H9 (cell line): ENCODE measurements around the gene CFAP99. TPM values are rescaled to one million over a fixed set of nuclear protein-coding genes. Genes with fewer than 3 reads are reported as not detected.

Experiments used
- DNase-seq: peaks from one replicate; pipeline ENCODE4 v3.0.0-alpha.2; 2017
- H2AFZ ChIP-seq: one replicate; pipeline ENCODE4 v1.6.1; 2013; ENCODE audit warnings: mild to moderate bottlenecking, low read length, control low read depth, moderate library complexity
- H2AK5ac ChIP-seq: 2 replicates; pipeline ENCODE4 v1.6.1; 2013; ENCODE audit warnings: low read length, control low read depth, mixed read lengths; ENCODE audit not compliant: insufficient read length
- H2BK120ac ChIP-seq: one replicate; pipeline ENCODE4 v1.6.1; 2013; ENCODE audit warnings: low read depth, mild to moderate bottlenecking, low read length, control low read depth, inconsistent platforms; ENCODE audit not compliant: poor library complexity, severe bottlenecking
- H2BK12ac ChIP-seq: 2 replicates; pipeline ENCODE4 v1.6.1; 2013; ENCODE audit warnings: low read length, control low read depth, mixed read lengths, low read depth; ENCODE audit not compliant: insufficient read length
- H2BK15ac ChIP-seq: 2 replicates; pipeline ENCODE4 v1.6.1; 2013; ENCODE audit warnings: low read depth, low read length, control low read depth
- H2BK20ac ChIP-seq: one replicate; pipeline ENCODE4 v1.6.1; 2013; ENCODE audit warnings: low read depth, mild to moderate bottlenecking, low read length, control low read depth, inconsistent platforms; ENCODE audit not compliant: poor library complexity, severe bottlenecking
- H2BK5ac ChIP-seq: 2 replicates; pipeline ENCODE4 v1.6.1; 2013; ENCODE audit warnings: low read length, control low read depth, mixed read lengths; ENCODE audit not compliant: insufficient read length
- H3K14ac ChIP-seq: 2 replicates; pipeline ENCODE4 v1.6.1; 2013; ENCODE audit warnings: low read length, control low read depth; ENCODE audit not compliant: insufficient read depth
- H3K18ac ChIP-seq: 2 replicates; pipeline ENCODE4 v1.6.1; 2013; ENCODE audit warnings: low read depth, mild to moderate bottlenecking, mixed read lengths, low read length, control low read depth; ENCODE audit not compliant: insufficient read length
- H3K23ac ChIP-seq: 2 replicates; pipeline ENCODE4 v1.6.1; 2013; ENCODE audit warnings: low read length, control low read depth, mixed read lengths, low read depth; ENCODE audit not compliant: insufficient read length
- H3K23me2 ChIP-seq: 2 replicates; pipeline ENCODE4 v1.6.1; 2013; ENCODE audit warnings: low read depth, mild to moderate bottlenecking, mixed read lengths, low read length, control low read depth; ENCODE audit not compliant: insufficient read length, poor library complexity, severe bottlenecking
- H3K27ac ChIP-seq: 2 replicates; pipeline ENCODE4 v1.5.1; 2013; ENCODE audit warnings: low read length, control low read depth, mixed read lengths, low read depth; ENCODE audit not compliant: insufficient read length
- H3K27me3 ChIP-seq: 2 replicates; pipeline ENCODE4 v1.6.1; 2013; ENCODE audit warnings: low read length, control low read depth, inconsistent platforms; ENCODE audit not compliant: insufficient read depth
- H3K4ac ChIP-seq: 2 replicates; pipeline ENCODE4 v1.6.1; 2013; ENCODE audit warnings: low read depth, mild to moderate bottlenecking, control low read depth, inconsistent platforms, low read length, moderate library complexity
- H3K4me1 ChIP-seq: 2 replicates; pipeline ENCODE4 v1.6.1; 2013; ENCODE audit warnings: low read length, control low read depth, inconsistent platforms; ENCODE audit not compliant: insufficient read depth
- H3K4me2 ChIP-seq: 2 replicates; pipeline ENCODE4 v1.6.1; 2013; ENCODE audit warnings: low read length, control low read depth, mixed read lengths; ENCODE audit not compliant: insufficient read length, insufficient read depth
- H3K56ac ChIP-seq: 2 replicates; pipeline ENCODE4 v1.6.1; 2013; ENCODE audit warnings: low read depth, mild to moderate bottlenecking, mixed read lengths, low read length, control low read depth; ENCODE audit not compliant: insufficient read length
- H3K79me1 ChIP-seq: 2 replicates; pipeline ENCODE4 v1.6.1; 2013; ENCODE audit warnings: low read depth, mild to moderate bottlenecking, moderate library complexity, low read length, control low read depth, inconsistent platforms; ENCODE audit not compliant: insufficient read depth, poor library complexity, severe bottlenecking
- H3K79me2 ChIP-seq: 2 replicates; pipeline ENCODE4 v1.6.1; 2013; ENCODE audit warnings: low read length, control low read depth, inconsistent platforms; ENCODE audit not compliant: insufficient read depth
- H3K9ac ChIP-seq: 2 replicates; pipeline ENCODE4 v1.6.1; 2013; ENCODE audit warnings: low read length, control low read depth, mixed read lengths; ENCODE audit not compliant: insufficient read length; ENCODE audit errors: extremely low read depth
- H3K9me3 ChIP-seq: one replicate; pipeline ENCODE4 v1.6.1; 2013; ENCODE audit warnings: low read depth, low read length, inconsistent platforms; ENCODE audit not compliant: control insufficient read depth
- H3T11ph ChIP-seq: one replicate; pipeline ENCODE4 v1.6.1; 2013; ENCODE audit warnings: mild to moderate bottlenecking, low read length, control low read depth, inconsistent platforms
- H4K20me1 ChIP-seq: one replicate; pipeline ENCODE4 v1.6.1; 2013; ENCODE audit not compliant: control insufficient read depth, insufficient read length, insufficient read depth
- H4K5ac ChIP-seq: 2 replicates; pipeline ENCODE4 v1.6.1; 2013; ENCODE audit warnings: low read depth, mild to moderate bottlenecking, mixed read lengths, low read length, control low read depth; ENCODE audit not compliant: insufficient read length
- H4K8ac ChIP-seq: replicated peaks from 2 replicates; pipeline ENCODE4 v1.6.1; 2013; ENCODE audit warnings: low read length, control low read depth, mixed read lengths, low read depth; ENCODE audit not compliant: insufficient read length
- H4K91ac ChIP-seq: 2 replicates; pipeline ENCODE4 v1.6.1; 2013; ENCODE audit warnings: low read depth, mild to moderate bottlenecking, moderate library complexity, mixed read lengths, low read length, control low read depth; ENCODE audit not compliant: insufficient read length
- H3K27ac Mint-ChIP-seq, 3 experiments: 2 replicates in 2 of 3; 3 replicates in 1 of 3; pipeline ENCODE4 v1.8.0; 2020 to 2021; ENCODE audit warnings: mixed read lengths in 3 of 3, mild to moderate bottlenecking in 1 of 3, moderate library complexity in 1 of 3
- H3K27me3 Mint-ChIP-seq: 2 replicates; pipeline ENCODE4 v1.8.0; 2021; ENCODE audit warnings: low read depth, mild to moderate bottlenecking, moderate library complexity, mixed read lengths
- H3K36me3 Mint-ChIP-seq, 3 experiments: 2 replicates in 2 of 3; 3 replicates in 1 of 3; pipeline ENCODE4 v1.8.0; 2020 to 2021; ENCODE audit warnings: low read depth in 3 of 3, mixed read lengths in 3 of 3; ENCODE audit not compliant: insufficient read depth in 1 of 3
- H3K4me1 Mint-ChIP-seq, 2 experiments: 2 replicates each; pipeline ENCODE4 v1.8.0; 2020; ENCODE audit warnings: mixed read lengths in 2 of 2
- H3K4me3 Mint-ChIP-seq, 2 experiments: 2 replicates in 1 of 2; 3 replicates in 1 of 2; pipeline ENCODE4 v1.8.0; 2020 to 2021; ENCODE audit warnings: mild to moderate bottlenecking in 2 of 2, mixed read lengths in 2 of 2, moderate library complexity in 1 of 2
- H3K9me3 Mint-ChIP-seq, 2 experiments: 2 replicates in 1 of 2; 3 replicates in 1 of 2; pipeline ENCODE4 v1.8.0; 2020; ENCODE audit warnings: mild to moderate bottlenecking in 2 of 2, mixed read lengths in 2 of 2, moderate library complexity in 1 of 2
- WGBS: extraction: QIAGEN DNeasy Blood & Tissue Kit; methylation state at CpG from one replicate; pipeline ENCODE4 v1.1.7; 2013; ENCODE audit warnings: missing lambda C conversion rate, low lambda C conversion rate, mixed read lengths; ENCODE audit not compliant: insufficient read length; ENCODE audit errors: extremely low coverage; 5-methylcytosine and 5-hydroxymethylcytosine counted together
- total RNA-seq: library from RNA; stranded (reverse); gene quantifications from 2 replicates; pipeline ENCODE4 v1.2.1, GENCODE V29; 2021
- TF ChIP-seq, protein P1 (sequence below): fragments of 200-600 bp; sonication (generic); conservative IDR thresholded peaks from 3 replicates; pipeline ENCODE4 v1.8.0; 2021; ENCODE audit warnings: antibody characterized with exemption, mild to moderate bottlenecking

The CFAP99 gene
- total RNA-seq, 1 experiment from 2014 or later, result 0.35 TPM

DNA sequence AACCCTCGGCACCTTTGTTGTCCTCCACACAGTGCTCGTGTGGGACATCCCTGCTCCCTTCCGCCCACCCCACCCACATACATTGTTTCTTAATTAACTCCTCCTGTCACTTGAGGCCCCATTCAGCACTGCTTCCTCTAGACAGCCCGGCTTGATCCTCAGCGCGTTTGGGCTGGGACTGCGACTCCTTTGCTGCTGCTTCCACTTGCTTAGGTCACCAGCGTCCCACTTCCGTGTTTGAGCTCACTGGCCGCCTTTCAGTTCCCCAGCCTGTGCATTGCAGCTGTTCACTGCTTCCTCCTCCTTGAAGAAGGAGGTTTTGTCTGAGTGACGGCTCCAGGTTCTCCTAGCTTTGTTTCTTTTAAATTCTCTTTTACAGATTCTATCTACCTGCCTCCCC lies 66.2 kb downstream of the CFAP99 start:
- Histone ChIP-seq H3K27ac (no peak overlapping the region), H2AK5ac (no peak overlapping the region), H2BK12ac (no peak overlapping the region), H4K5ac (no peak overlapping the region), H3K9ac (no peak overlapping the region), H4K8ac (no peak overlapping the region), H3T11ph (no peak overlapping the region), H3K79me1 (no peaks in the 10 kb centered on the region), H3K4me2 (no peak overlapping the region), H2BK5ac (no peak overlapping the region), H3K14ac (no peak overlapping the region; the same call in 1 of the 2 replicates), H3K79me2 (peaks cover 87% of the 10 kb centered on the region), H3K4ac (no peak overlapping the region), H3K56ac (no peak overlapping the region), H4K91ac (no peak overlapping the region), H3K27me3 (no peaks in the 10 kb centered on the region), H3K9me3 (no peaks in the 10 kb centered on the region), H4K20me1 (no peaks in the 10 kb centered on the region), H2BK15ac (no peak overlapping the region), H2BK120ac (no peak overlapping the region), H3K4me1 (peaks cover 2% of the 10 kb centered on the region; the same call in 1 of the 2 replicates), H3K23ac (no peak overlapping the region), H2AFZ (no peak overlapping the region), H3K18ac (no peak overlapping the region), H2BK20ac (no peak overlapping the region), H3K23me2 (no peaks in the 10 kb centered on the region)
- Mint-ChIP-seq H3K4me3 (no peak overlapping the region), H3K36me3 (peaks cover 7 to 11% (median 11%) of the 10 kb centered on the region in 3 experiments; a peak in 6 of 7 replicates), H3K27me3 (no peaks in the 10 kb centered on the region), H3K27ac (peak overlapping the region in 2 of 3 experiments; percentile 27 to 59; a peak in 4 of 7 replicates), H3K9me3 (no peaks in the 10 kb centered on the region), H3K4me1 (peaks cover 63 to 76% of the 10 kb centered on the region in 2 experiments)
- no peak for DNase-seq
- TF ChIP-seq, protein P1, sequence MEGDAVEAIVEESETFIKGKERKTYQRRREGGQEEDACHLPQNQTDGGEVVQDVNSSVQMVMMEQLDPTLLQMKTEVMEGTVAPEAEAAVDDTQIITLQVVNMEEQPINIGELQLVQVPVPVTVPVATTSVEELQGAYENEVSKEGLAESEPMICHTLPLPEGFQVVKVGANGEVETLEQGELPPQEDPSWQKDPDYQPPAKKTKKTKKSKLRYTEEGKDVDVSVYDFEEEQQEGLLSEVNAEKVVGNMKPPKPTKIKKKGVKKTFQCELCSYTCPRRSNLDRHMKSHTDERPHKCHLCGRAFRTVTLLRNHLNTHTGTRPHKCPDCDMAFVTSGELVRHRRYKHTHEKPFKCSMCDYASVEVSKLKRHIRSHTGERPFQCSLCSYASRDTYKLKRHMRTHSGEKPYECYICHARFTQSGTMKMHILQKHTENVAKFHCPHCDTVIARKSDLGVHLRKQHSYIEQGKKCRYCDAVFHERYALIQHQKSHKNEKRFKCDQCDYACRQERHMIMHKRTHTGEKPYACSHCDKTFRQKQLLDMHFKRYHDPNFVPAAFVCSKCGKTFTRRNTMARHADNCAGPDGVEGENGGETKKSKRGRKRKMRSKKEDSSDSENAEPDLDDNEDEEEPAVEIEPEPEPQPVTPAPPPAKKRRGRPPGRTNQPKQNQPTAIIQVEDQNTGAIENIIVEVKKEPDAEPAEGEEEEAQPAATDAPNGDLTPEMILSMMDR, result no peak
- WGBS, result no CpG with 5 or more reads among the region's 11 CpGs
